Fibroblast of gingiva (primary cell): ENCODE data around the gene CEP128.
A peak's percentile ranks its signal among the peaks of the same experiment; 100 is the strongest.
"Not testable (repeated sequence)": the region's sequence is repeated elsewhere in the genome, so short reads cannot be mapped to it uniquely, and the experiment has no call there.

Source experiments
- DNase-seq: peaks from one replicate; pipeline ENCODE4 v3.0.0-alpha.2; 2011; ENCODE audit warnings: low read depth

CEP128 gene

GRCh38 chr14:80953211-80953610, 11.7 kb upstream of the CEP128 start:
- DNase-seq = not testable (repeated sequence)

- DNase-seq = no peak
Observed at GRCh38 chr14:80951491-80951890, 10.0 kb upstream of the CEP128 start.

GRCh38 chr14:80948291-80948690, 6.8 kb upstream of the CEP128 start:
- DNase-seq = no peak

DNA sequence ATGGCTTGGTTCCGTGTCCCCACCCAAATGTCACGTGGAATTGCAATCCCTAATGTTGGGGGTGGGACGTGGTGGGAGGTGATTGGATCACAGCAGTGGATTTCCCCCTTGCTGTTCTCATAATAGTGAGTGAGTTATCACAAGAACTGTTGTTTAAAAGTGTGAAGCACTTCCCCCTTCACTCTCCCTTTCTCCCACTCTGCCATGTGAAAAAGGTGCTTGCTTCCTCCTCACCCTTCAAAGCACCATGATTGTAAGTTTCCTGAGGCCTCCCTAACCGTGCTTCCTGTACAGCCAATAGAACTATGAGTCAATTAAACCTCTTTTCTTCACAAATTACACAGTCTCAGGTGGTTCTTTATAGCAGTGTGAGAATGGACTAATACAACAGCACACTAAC, 5.3 kb upstream of the CEP128 start:
- no peak for DNase-seq

GRCh38 chr14:80946187-80946586, 4.6 kb upstream of the CEP128 start:
- DNase-seq = no peak

DNA sequence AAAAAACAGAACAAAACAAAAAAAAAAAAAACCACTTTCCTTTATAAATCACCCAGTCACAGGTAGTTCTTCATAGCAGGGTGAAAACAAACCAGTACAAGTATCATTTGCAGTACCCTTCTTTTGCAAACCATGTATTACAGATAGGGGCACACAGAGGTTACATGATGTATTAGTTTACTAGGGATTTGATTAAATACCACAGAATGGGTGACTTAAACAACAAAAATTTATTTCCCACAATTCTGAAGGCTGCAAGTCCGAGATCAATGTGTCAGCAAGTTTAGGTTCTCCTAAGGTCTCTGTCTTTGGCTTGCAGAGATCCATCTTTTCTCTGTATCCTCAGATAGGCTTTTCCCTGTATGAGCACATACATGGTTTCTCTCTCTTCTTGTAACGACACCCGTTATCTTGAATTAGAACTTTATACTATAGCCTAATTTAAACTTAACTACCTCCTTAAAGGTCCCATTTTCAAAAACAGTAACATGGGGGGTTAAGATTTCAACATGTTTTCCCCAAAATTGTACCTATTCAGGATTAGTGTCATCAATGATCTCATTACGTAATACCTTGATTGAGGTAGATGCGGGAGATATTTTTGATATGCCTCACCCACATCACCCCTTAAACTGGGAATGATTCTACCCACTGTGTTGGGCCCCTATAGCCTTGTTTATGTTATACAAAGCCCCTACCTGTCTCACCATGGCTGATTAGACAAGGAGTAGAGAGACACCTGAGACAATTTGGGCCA, 3.5 kb upstream of the CEP128 start:
- DNase-seq = no peak

DNA sequence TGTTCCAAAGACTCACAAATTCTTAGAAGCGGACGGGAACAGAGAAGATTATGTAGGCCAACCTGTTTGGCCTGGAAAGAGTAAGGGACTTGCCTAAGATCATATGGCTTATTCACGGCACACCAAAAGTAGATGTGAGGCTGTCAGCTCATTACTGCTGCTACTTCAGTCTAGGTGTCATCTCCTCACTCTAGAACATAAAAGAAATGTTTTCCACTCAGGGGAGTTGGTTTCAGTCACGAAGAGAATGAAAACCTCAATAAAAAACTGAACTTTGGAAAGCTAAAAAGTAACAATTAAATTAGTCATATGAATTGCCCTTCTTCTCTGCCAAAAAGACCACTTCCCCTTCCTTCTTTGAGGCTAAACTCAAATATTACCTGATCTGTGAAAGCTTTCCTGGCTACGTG, 658 bp upstream of the CEP128 start:
- no peak for DNase-seq

- DNase-seq = no peak
Observed at GRCh38 chr14:80940146-80940545, 1.4 kb downstream of the CEP128 start.

DNA sequence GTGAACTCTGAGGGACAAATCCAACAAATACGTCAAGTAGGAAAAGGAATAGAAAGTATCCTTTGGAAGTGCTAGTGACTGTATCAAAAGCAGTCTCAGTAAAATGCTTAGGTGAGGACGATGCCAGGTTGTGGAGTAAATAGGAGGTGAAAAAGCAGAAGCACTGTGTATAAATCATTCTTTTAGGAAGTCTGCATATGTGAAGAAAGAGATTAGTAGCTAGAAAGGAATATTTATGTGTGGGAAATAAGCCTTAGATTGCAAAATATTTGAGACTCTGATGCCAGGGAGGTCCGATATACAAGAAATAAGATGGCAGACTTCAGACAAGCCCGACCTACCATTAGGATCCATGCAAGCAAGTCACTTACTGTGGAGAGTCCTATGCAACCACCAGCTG, 7.9 kb downstream of the CEP128 start:
- DNase-seq = no peak

DNA sequence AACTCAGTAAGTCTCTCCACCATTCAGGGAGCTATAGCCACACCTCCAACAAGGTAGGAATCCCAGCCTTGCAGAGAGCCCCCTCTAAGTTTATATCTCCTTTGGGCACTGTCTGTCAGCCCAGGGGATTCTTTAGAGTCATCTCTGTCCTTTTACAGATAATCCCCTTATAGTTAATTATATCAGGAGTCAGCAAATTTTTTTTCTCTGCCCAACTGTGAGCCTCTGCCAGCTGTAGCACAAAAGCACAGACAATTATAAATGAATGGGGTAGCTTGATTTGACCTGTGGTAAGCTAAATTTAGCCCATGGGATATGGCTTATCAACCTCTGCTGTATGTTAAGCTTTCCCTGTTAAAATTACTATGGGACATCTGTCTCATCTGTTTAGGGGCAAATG, 8.3 kb downstream of the CEP128 start:
- no peak for DNase-seq

- peak; percentile 54 for DNase-seq
Observed at GRCh38 chr14:80930836-80931389, 10.6 kb downstream of the CEP128 start.

DNA sequence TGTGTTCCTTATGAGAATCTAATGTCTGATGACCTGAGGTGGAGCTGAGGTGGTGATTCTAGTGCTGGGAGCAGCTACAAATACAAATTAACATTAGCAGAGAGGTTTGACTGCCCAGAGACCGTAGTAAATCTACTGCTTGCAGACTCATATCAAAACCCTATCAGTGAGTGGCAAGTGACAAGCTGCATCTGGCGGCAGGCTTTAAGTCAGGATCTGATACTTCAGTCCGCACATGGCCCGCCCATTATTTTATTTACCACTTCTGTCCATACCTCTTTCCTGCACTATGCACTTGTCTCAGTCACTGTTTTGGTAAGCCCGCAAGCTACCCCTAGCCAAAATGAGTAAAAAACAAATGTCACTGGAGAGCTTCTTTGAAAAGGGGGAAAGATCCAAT, 11.4 kb downstream of the CEP128 start:
- no peak for DNase-seq

- no peak for DNase-seq
Observed at GRCh38 chr14:80927083-80927989, 14.2 kb downstream of the CEP128 start.

DNA sequence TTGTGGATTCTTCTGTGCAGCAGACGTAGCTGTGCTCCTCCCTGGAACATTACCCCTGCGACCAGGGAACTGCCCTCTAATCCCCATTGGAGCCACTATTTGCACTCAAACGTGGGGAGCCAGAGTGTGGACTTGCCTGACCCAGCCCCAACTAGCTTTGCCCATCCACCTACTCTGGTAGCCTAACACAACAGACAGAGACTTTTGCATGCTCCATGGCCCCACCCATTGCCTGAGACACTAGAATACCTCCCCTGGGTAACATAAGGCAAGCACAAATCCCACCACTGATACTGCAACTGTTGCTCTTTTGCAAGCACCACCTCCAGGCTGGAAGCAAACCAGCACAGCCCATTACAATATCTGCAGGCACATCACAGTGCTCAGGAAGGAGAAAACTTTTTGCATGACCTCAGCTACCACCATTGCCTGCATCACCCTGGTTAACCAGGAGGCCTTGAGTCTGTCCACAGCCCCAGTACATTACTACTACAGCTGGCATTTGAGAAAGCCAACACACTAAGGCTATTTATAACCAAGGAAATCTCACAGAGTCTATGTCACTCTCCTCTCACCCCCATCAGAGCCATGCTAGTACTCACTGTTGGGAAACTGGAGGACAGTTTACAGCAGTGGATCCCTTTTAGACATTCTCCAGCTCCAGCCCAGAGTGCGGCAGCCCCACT, 15.0 kb downstream of the CEP128 start:
- peak; percentile 57 for DNase-seq

DNA sequence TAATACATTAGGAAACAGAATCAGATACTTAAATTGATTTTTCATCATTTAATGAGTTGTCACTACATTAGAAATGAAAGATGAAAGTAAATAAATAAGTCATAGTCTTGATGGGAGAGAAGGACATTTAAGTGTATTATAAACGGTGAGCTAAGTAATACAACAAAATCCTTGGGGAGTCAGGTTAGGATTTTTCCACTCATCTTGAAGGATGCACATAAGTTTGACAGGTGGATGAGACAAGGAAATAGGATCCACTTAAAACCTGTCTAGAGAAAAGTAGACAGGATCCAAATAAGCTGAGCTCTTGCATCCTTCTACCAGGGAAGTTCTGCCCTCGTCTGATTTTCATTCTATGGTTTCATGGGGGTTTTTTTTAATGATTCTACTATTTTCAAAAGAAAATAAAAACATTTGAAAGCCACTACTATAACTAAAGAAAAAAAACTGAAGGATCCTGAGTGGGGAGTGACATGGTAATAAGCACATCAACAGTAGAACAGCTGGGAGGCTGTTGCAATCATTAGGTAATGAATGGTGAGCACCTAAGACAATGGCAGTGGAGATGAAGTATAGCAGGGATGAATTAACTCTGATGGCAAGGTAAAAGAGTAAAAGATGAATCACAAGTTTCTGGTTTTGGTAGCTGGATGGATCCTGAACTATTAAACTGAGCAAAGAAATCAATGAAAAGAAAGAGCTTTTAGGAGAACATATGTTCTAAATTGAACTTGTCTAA, 17.0 kb downstream of the CEP128 start:
- DNase-seq = no peak

GRCh38 chr14:80923368-80923767, 18.2 kb downstream of the CEP128 start:
- DNase-seq = no peak

- no peak for DNase-seq
Observed at GRCh38 chr14:80919622-80920021, 21.9 kb downstream of the CEP128 start.

DNA sequence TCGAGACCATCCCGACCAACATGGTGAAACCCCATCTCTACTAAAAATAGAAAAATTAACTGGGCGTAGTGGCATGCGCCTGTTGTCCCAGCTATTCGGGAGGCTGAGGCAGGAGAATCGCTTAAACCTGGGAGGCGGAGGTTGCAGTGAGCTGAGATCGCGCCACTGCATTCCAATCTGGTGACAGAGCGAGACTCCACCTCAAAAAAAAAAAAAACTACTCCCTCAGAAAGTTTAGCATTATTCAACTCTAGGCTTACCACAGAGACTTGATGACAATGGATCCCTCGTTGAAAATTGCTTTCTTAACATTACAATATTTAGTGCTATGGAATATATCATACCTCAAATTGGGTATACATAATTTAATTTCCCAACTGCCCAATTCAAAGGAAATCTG, 29.5 kb downstream of the CEP128 start:
- DNase-seq = not testable (repeated sequence)

- DNase-seq = peak; percentile 74
Observed at GRCh38 chr14:80906946-80907345, 34.6 kb downstream of the CEP128 start.

DNA sequence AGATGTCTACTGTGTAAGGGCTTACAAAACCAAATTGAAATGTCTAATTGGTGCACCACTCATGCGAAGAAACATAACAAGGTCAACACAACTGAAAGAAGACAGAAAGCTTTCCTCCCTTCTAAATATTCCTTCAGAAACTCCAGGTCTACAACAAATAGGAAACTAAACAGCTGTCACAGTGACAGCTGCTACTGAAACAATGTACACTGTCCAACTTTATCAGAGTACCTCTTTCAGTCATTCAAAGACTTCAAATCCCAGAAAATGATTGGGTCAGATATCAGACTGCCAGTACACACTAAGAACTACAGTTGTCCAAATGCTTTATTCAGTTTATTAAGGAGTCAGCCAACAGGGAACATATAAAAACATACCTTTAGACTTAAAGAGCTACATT, 35.2 kb downstream of the CEP128 start:
- DNase-seq = no peak

GRCh38 chr14:80902608-80903007, 38.9 kb downstream of the CEP128 start:
- no peak for DNase-seq

DNA sequence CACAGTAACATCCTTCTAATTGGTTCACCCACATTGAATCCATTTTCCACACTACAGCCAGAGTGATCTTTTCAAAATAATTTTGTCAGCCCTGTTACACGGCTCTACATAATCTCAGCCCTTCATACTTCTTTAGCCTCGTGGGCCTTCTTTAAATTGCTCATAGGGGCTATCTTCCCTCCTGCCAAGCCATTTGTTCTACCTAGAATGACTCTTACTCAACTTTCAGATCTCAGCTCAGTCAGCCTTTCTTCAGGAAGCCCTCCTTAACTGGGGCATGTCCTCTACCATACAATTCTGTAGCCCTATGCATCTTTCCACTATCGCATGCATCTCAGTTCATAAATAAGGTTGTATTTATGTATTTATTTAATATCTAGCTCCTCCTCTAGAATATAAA, 39.7 kb downstream of the CEP128 start:
- DNase-seq = no peak
